COLO668 (cell line): ENCODE data around the gene PIPOX.

ENCODE experiments used
- DNase-seq: peaks from one replicate; lab custom pipeline; 2025; ENCODE audit not compliant: unreplicated experiment; lab: John Stamatoyannopoulos, UW

PIPOX gene

DNA sequence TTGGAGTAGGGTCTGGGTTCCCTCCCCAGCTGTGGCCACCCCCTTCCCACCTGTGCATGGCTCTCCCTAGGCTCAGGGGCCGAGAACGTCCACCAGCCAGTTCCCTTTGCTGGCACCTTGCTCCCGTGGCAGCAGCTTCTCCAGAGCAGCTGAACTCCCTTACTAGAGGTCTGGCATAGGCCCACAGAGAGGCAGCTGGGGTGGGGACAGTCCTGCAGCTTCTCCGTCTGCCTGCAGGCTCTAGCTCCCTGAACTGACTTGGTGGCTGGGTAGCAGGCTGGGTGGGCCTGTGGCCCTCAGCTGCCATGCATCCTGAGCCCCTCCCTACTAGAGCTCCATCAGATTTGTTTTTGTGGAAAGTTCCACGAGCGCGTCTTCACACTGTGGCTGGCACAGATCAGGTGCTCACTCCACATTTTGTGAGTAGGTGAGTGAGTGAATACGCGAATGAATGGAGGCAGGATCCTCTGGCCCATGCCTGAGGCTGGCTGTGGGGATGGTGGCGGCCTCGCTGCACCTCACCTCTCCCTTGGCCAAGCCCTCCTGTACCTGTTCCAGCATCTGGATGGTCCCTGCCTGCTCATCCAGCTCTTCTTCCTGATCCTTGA, 51.3 kb downstream of the PIPOX start:
- DNase-seq = no peak

DNA sequence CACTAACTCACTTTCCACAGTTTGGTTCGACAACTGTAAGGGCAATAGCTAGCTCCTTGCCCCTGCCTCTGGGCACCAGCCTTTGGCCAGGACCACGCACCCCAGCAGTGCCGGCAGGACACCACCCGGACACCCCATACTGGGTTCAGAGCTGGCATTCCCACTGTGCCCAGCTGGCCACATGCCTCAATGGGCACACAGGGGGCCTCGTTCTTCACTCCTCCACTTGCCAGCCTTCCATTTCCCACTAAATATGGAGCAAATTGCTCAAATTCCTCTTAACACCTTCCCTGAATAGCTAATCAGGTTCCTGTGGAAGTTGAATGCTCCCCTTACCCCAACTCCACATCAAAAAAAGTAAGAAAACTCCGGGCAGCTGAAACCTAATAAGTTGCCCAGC, 52.5 kb downstream of the PIPOX start:
- DNase-seq = no peak

DNA sequence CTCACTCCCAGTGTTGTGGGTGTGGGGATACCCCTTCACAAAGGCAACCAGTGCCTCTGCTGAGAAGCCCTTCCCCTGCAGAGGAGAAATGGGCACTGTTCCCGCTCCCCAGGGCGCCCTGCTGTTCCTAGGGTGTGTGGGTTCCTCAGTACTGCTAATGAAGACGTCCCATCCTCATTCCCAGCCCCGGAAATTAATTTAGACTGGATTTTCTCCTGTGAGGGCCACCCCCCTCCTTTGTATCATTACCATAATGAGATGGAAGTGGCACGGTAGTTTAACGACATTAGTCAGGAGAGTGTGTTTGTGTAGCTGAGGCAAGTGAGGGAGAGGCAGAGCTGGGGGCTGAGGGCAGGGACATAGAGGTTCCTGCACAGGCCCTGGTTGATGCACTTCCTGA, 53.2 kb downstream of the PIPOX start:
- DNase-seq = no peak

DNA sequence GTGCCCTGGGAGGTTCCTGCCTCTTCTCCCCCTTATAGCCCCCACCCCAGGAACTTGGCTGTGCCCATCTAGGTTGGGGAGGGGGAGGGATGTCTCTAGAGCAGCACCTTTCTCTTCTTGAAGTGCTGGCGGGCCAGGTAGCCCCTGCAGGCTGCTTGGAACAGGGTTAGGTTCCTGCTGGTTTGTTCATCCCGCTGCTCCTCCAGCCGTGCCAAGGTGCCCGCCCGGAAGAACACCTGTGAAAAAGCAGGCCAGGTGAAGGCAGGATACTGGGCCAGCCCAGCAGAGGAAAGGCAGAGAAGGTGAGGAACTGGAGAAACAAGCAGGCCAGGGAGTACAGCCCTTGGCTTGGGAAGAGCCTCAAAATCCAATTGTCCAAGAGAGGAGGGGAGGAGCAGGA, 56.6 kb downstream of the PIPOX start:
- no peak for DNase-seq

- no peak for DNase-seq
Measured at GRCh38 chr17:29100296-29100695, 57.4 kb downstream of the PIPOX start.

- DNase-seq = no peak
Measured at GRCh38 chr17:29102046-29102445, 59.1 kb downstream of the PIPOX start.

DNA sequence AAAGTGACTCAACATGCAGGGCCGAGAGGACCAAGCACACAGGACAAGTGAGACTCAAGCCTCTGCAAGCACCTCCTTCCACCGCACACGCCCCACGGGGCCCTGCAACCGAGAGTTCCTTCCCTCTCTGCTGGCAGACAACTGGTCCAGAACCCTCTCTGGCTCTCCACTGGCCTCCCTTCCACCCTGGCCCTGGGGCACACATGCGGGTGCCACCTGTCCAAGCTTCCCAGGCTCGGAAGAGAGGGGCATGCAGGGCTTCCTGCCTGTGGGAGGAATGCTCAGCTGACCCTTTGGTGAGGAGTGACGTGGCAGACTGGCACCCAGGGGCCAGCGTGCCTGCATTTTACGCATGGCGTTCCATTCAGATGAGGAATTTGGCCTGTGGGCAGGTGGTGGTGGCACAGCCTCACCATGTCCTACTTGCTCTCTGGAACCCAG, 59.8 kb downstream of the PIPOX start:
- DNase-seq = no peak

GRCh38 chr17:29103341-29103740, 60.4 kb downstream of the PIPOX start:
- DNase-seq = no peak
